HepG2 (cell line): ENCODE measurements around the gene FDXR. TPM values are rescaled to one million over a fixed set of nuclear protein-coding genes. Genes with fewer than 3 reads are reported as not detected.

Experiments
- ATAC-seq: fragments of 200-7000 bp; cut with Tn5 transposase; 3 replicates; pipeline ENCODE4 v1.9.1; 2020; ENCODE audit warnings: mild to moderate bottlenecking, moderate library complexity
- BruUV-seq: library from RNA; stranded (reverse); fragments of 400-500 nt; replicated peaks from 2 replicates; lab custom pipeline; 2021; lab: Mats Ljungman, UMichigan
- CTCF ChIA-PET: fragments of 300-600 bp; formaldehyde crosslinking; extraction: SDS; loops from one replicate; lab custom pipeline; 2021; ENCODE audit warnings: low total read pairs, inconsistent platforms, low intra/inter-chr PET ratio; lab: Yijun Ruan, JAX
- POLR2A ChIA-PET: fragments of 350-600 bp; sonication (Branson Sonifier 250); formaldehyde crosslinking; loops from one replicate; lab custom pipeline; 2020; ENCODE audit warnings: antibody characterized with exemption, inconsistent platforms; lab: Yijun Ruan, JAX
- DNase-seq: peaks from one replicate; pipeline ENCODE4 v3.0.0-alpha.2; 2015; ENCODE audit warnings: low spot score
- FAIRE-seq: peaks from 3 replicates; lab custom pipeline; 2011; peaks lifted over from hg19 to GRCh38; lab: Jason Lieb, UNC
- H2AFZ ChIP-seq: one replicate; pipeline ENCODE4 v1.6.1; 2011; ENCODE audit warnings: low read length, inconsistent platforms
- H3K27ac ChIP-seq: fragments of 300-600 bp; 3 replicates; pipeline ENCODE4 v1.8.0; 2011; ENCODE audit warnings: mixed run types, mild to moderate bottlenecking, mixed read lengths, low read length, inconsistent platforms; ENCODE audit not compliant: insufficient read depth; ENCODE audit errors: extremely low read length
- H3K27me3 ChIP-seq, 2 experiments: fragments of 200-600 bp in 1 of 2; 2 replicates in 1 of 2; 3 replicates in 1 of 2; pipeline versions ENCODE4 v1.6.0 to v1.8.0; 2011; ENCODE audit warnings: low read length in 2 of 2, mild to moderate bottlenecking in 2 of 2, moderate library complexity in 2 of 2, inconsistent platforms in 1 of 2; ENCODE audit not compliant: insufficient read depth in 2 of 2, control insufficient read depth in 1 of 2
- H3K36me3 ChIP-seq, 2 experiments: fragments of 200-600 bp in 1 of 2; replicated peaks in 1 of 2; 2 replicates in 1 of 2; 3 replicates in 1 of 2; pipeline versions ENCODE4 v1.5.1 to v1.8.0; 2011; ENCODE audit warnings: low read length in 2 of 2, inconsistent platforms in 1 of 2; ENCODE audit not compliant: insufficient read depth in 2 of 2, control insufficient read depth in 1 of 2
- H3K4me1 ChIP-seq: 2 replicates; pipeline ENCODE4 v1.5.1; 2012; ENCODE audit warnings: low read length, inconsistent platforms; ENCODE audit not compliant: insufficient read depth
- H3K4me2 ChIP-seq: 2 replicates; pipeline ENCODE4 v1.6.0; 2011; ENCODE audit warnings: low read depth, low read length, inconsistent platforms
- H3K4me3 ChIP-seq, 3 experiments: fragments of 200-600 bp in 1 of 3; sonication (generic), shearing (Covaris generic) in 1 of 3; replicated peaks in 1 of 3; 2 replicates each; pipeline ENCODE4 v1.5.1; 2011 to 2016; ENCODE audit warnings: low read length in 3 of 3, inconsistent platforms in 2 of 3, low read depth in 2 of 3, mild to moderate bottlenecking in 2 of 3, control low read depth in 1 of 3, mixed read lengths in 1 of 3; ENCODE audit not compliant: insufficient read depth in 1 of 3
- H3K79me2 ChIP-seq: one replicate; pipeline ENCODE4 v1.6.1; 2011; ENCODE audit warnings: low read length, inconsistent platforms; ENCODE audit not compliant: insufficient read depth
- H3K9ac ChIP-seq: 2 replicates; pipeline ENCODE4 v1.6.0; 2011; ENCODE audit warnings: mild to moderate bottlenecking, low read depth, low read length, inconsistent platforms; ENCODE audit not compliant: insufficient read depth
- H3K9me3 ChIP-seq: 2 replicates; pipeline ENCODE4 v1.5.1; 2012; ENCODE audit warnings: mild to moderate bottlenecking, low read length
- H4K20me1 ChIP-seq: 2 replicates; pipeline ENCODE4 v1.6.0; 2011; ENCODE audit warnings: inconsistent platforms, mild to moderate bottlenecking, low read length, moderate library complexity; ENCODE audit not compliant: insufficient read depth
- CCAR2 ChIP-seq: fragments of 200-400 bp; formaldehyde crosslinking; optimal IDR thresholded peaks from 2 replicates; pipeline ENCODE3; 2018; ENCODE audit warnings: low read depth, mild to moderate bottlenecking, low read length, moderate library complexity
- ETV5 ChIP-seq: IDR thresholded peaks from 2 replicates; pipeline ENCODE4 v1.6.1; 2018; ENCODE audit warnings: missing biosample characterization, missing genetic modification reagents, inconsistent platforms, borderline replicate concordance
- HES4 ChIP-seq: sonication (generic); formaldehyde crosslinking; IDR thresholded peaks from 2 replicates; pipeline ENCODE4 v1.9.0; 2021; ENCODE audit warnings: mild to moderate bottlenecking, missing genetic modification reagents, borderline replicate concordance
- ISX ChIP-seq: sonication (generic); formaldehyde crosslinking; conservative IDR thresholded peaks from 2 replicates; pipeline ENCODE4 v1.5.0; 2020; ENCODE audit warnings: missing genetic modification reagents
- JUND ChIP-seq: sonication (generic); formaldehyde crosslinking; IDR thresholded peaks from 2 replicates; pipeline ENCODE4 v1.8.0; 2022; ENCODE audit warnings: mild to moderate bottlenecking, missing genetic modification reagents
- KAT8 ChIP-seq: IDR thresholded peaks from 2 replicates; pipeline ENCODE4 v1.6.1; 2016; ENCODE audit warnings: missing genetic modification reagents, missing compliant biosample characterization
- KLF11 ChIP-seq: IDR thresholded peaks from 2 replicates; pipeline ENCODE4 v1.6.1; 2016; ENCODE audit warnings: missing compliant biosample characterization
- MBD4 ChIP-seq: IDR thresholded peaks from 2 replicates; pipeline ENCODE4 v1.6.1; 2012; ENCODE audit warnings: low read length, inconsistent platforms, borderline replicate concordance
- MYC ChIP-seq: sonication (generic); formaldehyde crosslinking; IDR thresholded peaks from 2 replicates; pipeline ENCODE4 v1.9.0; 2021; ENCODE audit warnings: missing genetic modification reagents, borderline replicate concordance
- NCOA2 ChIP-seq: sonication (generic); formaldehyde crosslinking; IDR thresholded peaks from 2 replicates; pipeline ENCODE4 v1.8.0; 2022; ENCODE audit warnings: inconsistent platforms
- NFIC ChIP-seq: IDR thresholded peaks from 2 replicates; pipeline ENCODE4 v1.6.1; 2012; ENCODE audit warnings: mild to moderate bottlenecking, low read length, inconsistent platforms
- RFX1 ChIP-seq: fragments of 450-650 bp; IDR thresholded peaks from 2 replicates; pipeline ENCODE4 v1.6.1; 2017
- SMARCE1 ChIP-seq: fragments of 450-650 bp; IDR thresholded peaks from 2 replicates; pipeline ENCODE4 v1.6.1; 2017; ENCODE audit warnings: borderline replicate concordance
- SMC3 ChIP-seq: IDR thresholded peaks from 2 replicates; pipeline ENCODE4 v1.6.1; 2011; ENCODE audit warnings: low read length, improper control_type of control experiment
- ZNF331 ChIP-seq: sonication (generic); formaldehyde crosslinking; IDR thresholded peaks from 2 replicates; pipeline ENCODE4 v1.4.0; 2020; ENCODE audit warnings: missing genetic modification reagents
- ZNF776 ChIP-seq: sonication (generic); formaldehyde crosslinking; IDR thresholded peaks from 2 replicates; pipeline ENCODE4 v1.4.0; 2020; ENCODE audit warnings: mild to moderate bottlenecking, missing genetic modification reagents
- WGBS: methylation state at CpG from one replicate; pipeline ENCODE4 v1.1.6; 2017; ENCODE audit warnings: low lambda C conversion rate; 5-methylcytosine and 5-hydroxymethylcytosine counted together
- in situ Hi-C: cut with HindIII; loops from 2 replicates; pipeline ENCODE4 v1.10.0; 2017; ENCODE audit warnings: low pct_unique_long_range_greater_than_20kb; ENCODE audit not compliant: extremely low pct_ligation_motif_present
- intact Hi-C: fragments of 100-400 bp; cut with micrococcal nuclease; formaldehyde crosslinking; loops from one replicate; pipeline ENCODE4 v1.10.0; 2022; ENCODE audit not compliant: unreplicated experiment
- polyA plus RNA-seq, 8 experiments: library from polyadenylated mRNA; depleted of rRNA in 3 of 8; stranded (reverse) in 7 of 8; unstranded in 1 of 8; fragments of >200 nt; fragmentation: Illumina TruSeq in 4 of 8; extraction: Trizol in 4 of 8; gene quantifications; 2 replicates each; pipeline versions ENCODE4 v1.2.1 to v1.2.3, GENCODE V29; 2011 to 2016; ENCODE audit warnings: low read depth in 4 of 8, missing spikeins in 1 of 8, mixed read lengths in 1 of 8; ENCODE audit not compliant: insufficient read depth in 1 of 8
- total RNA-seq, 5 experiments: library from RNA; depleted of rRNA; stranded (reverse); fragments of >200 nt; fragmentation: Illumina TruSeq; extraction: Trizol; gene quantifications; 2 replicates each; pipeline ENCODE4 v1.2.3, GENCODE V29; 2016; ENCODE audit warnings: low read depth in 1 of 5
- TF ChIP-seq, protein P1 (sequence below): IDR thresholded peaks from 2 replicates; pipeline ENCODE4 v1.6.1; 2012; ENCODE audit warnings: low read depth, low read length, improper control_type of control experiment
- TF ChIP-seq, protein P2 (sequence below): sonication (generic); formaldehyde crosslinking; conservative IDR thresholded peaks from 2 replicates; pipeline ENCODE4 v1.8.0; 2022; ENCODE audit warnings: missing genetic modification reagents

The FDXR gene
- total and polyA plus RNA-seq, 2 of the 13 experiments (the other 11 are each of a cell fraction or from before 2014, with no cell fraction given) = 23.4 to 116 TPM

DNA sequence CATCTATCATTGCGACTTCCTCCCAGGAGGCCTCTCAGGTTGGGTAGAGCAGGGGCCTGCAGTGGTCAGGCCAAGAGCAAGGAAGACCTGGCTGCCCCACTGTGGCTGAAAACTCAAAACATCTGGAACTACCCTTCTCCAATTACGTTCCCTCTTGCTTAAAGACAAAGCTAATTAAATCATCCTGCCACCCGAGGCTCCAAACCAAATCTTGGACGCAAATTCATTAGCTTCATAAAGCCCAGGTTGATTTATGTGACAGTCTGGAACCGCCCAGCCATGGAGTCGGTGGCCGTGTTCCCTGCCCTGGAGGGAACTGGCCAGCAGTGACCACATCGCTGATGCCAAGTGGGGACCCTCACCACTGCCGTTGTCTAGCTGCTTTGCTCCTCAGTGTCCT is 34.5 kb downstream of the FDXR start:
- H2AFZ ChIP-seq = no peak overlapping the region
- H3K27ac ChIP-seq = no peak overlapping the region
- H3K79me2 ChIP-seq = no peaks in the 10 kb centered on the region
- no peak overlapping the region for H3K4me3 ChIP-seq
- ATAC-seq (no peak), DNase-seq (no peak), FAIRE-seq (no peak)
- peaks cover 16% of the 10 kb centered on the region for H3K4me1 ChIP-seq
- POLR2A ChIA-PET = no interaction called here
- in situ Hi-C loops = no loop called here
- H4K20me1 ChIP-seq = no peaks in the 10 kb centered on the region
- 98% methylated on average over 9 of the region's 9 CpGs for WGBS
- no peaks in the 10 kb centered on the region for H3K27me3 ChIP-seq
- BruUV-seq = no TSS peak
- TF ChIP-seq ISX (CRISPR knock-in tag) (no peak), JUND (CRISPR knock-in tag) (no peak), NCOA2 (CRISPR knock-in tag) (no peak), CCAR2 (no peak), RFX1 (no peak), SMARCE1 (no peak), ZNF331 (no peak)
- H3K9ac ChIP-seq = no peak overlapping the region
- no peaks in the 10 kb centered on the region for H3K9me3 ChIP-seq
- peaks cover 3% of the 10 kb centered on the region in 2 experiments; a peak in 1 of 5 replicates for H3K36me3 ChIP-seq
- CTCF ChIA-PET = no interaction called here
- H3K4me2 ChIP-seq = no peak overlapping the region
- intact Hi-C loops = no loop called here

DNA sequence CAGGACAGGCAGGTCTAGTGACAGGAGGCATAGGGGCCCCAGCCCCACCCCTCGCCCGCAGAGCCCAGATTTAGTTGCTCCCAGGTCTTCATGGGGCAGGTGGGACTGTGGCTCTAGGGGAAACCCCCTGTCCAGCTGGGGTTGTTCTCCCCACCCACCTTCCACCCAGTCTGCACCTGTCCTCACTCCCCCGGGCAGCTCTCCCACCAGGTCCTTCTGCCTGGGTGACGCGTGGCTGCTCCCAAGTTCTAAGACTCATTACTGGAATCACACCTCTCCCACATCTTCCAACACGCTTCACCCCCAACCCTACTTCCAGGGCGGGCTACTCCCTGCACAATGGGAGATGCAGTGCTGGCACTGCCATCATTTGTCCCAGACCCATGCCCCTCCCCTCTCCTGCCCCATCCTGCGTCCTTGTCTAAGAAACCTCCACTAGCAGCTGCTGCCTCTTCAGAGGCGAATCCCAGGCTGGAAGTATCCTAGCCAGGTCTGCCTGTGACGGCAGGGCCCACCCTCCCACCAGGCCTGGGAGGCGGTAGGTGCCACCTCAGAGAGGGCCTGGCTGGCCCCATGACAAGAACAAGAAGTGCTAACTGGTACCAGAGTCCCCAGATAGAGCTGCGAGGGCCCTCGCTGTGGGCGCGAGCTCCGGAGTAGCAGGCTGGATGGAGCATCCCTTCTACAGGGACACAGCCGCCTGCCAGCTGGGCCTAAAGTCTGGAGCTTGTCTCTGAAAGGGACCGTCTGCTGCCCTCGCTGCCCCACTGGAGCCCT is 35.9 kb downstream of the FDXR start:
- Histone ChIP-seq H3K27ac (no peak overlapping the region), H3K4me1 (peaks cover 14% of the 10 kb centered on the region), H3K9me3 (no peaks in the 10 kb centered on the region), H3K36me3 (peaks cover 3% of the 10 kb centered on the region in 2 experiments; a peak in 1 of 5 replicates), H4K20me1 (no peaks in the 10 kb centered on the region), H3K79me2 (no peaks in the 10 kb centered on the region), H2AFZ (no peak overlapping the region), H3K9ac (no peak overlapping the region), H3K27me3 (no peaks in the 10 kb centered on the region), H3K4me2 (no peak overlapping the region), H3K4me3 (no peak overlapping the region)
- in situ Hi-C loops = no loop called here
- ChIA-PET POLR2A (no interaction called here), CTCF (no interaction called here)
- ATAC-seq (no peak), DNase-seq (no peak), FAIRE-seq (no peak)
- WGBS = 99% methylated on average over 19 of the region's 19 CpGs
- intact Hi-C loops = no loop called here
- no TSS peak for BruUV-seq
- no peak for TF ChIP-seq KLF11
- TF ChIP-seq HES4 (CRISPR knock-in tag) = no peak
- no peak for TF ChIP-seq KAT8 (CRISPR knock-in tag)
- no peak for TF ChIP-seq ZNF776
- TF ChIP-seq MBD4 = no peak
- no peak for TF ChIP-seq SMC3
- no peak for TF ChIP-seq MYC
- TF ChIP-seq, protein P1, sequence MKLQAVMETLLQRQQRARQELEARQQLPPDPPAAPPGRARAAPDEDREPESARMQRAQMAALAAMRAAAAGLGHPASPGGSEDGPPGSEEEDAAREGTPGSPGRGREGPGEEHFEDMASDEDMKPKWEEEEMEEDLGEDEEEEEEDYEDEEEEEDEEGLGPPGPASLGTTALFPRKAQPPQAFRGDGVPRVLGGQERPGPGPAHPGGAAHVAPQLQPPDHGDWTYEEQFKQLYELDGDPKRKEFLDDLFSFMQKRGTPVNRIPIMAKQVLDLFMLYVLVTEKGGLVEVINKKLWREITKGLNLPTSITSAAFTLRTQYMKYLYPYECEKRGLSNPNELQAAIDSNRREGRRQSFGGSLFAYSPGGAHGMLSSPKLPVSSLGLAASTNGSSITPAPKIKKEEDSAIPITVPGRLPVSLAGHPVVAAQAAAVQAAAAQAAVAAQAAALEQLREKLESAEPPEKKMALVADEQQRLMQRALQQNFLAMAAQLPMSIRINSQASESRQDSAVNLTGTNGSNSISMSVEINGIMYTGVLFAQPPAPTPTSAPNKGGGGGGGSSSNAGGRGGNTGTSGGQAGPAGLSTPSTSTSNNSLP = no peak
- TF ChIP-seq, protein P2, sequence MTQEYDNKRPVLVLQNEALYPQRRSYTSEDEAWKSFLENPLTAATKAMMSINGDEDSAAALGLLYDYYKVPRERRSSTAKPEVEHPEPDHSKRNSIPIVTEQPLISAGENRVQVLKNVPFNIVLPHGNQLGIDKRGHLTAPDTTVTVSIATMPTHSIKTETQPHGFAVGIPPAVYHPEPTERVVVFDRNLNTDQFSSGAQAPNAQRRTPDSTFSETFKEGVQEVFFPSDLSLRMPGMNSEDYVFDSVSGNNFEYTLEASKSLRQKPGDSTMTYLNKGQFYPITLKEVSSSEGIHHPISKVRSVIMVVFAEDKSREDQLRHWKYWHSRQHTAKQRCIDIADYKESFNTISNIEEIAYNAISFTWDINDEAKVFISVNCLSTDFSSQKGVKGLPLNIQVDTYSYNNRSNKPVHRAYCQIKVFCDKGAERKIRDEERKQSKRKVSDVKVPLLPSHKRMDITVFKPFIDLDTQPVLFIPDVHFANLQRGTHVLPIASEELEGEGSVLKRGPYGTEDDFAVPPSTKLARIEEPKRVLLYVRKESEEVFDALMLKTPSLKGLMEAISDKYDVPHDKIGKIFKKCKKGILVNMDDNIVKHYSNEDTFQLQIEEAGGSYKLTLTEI = no peak
- no peak for TF ChIP-seq ETV5 (CRISPR knock-in tag)
- no peak for TF ChIP-seq NFIC
